ENCODE data around the gene LRBA. TPM values are rescaled to one million over a fixed set of nuclear protein-coding genes. Genes with fewer than 3 reads are reported as not detected.
A peak's percentile ranks its signal among the peaks of the same experiment; 100 is the strongest.

LRBA gene
- total and polyA plus RNA-seq, 2 of the 4 experiments (the other 2 are of a cell fraction), result 10.2 to 51.6 TPM

- H2BK20ac ChIP-seq (ENCODE audit: low read depth, low read length), result no peak overlapping the region
- no peak overlapping the region for H3K27ac ChIP-seq (ENCODE audit: insufficient read depth, low read length)
- H3K14ac ChIP-seq (replicated peaks; ENCODE audit: low read depth, low read length), result no peak overlapping the region
- no peaks in the 10 kb centered on the region for H3K9me1 ChIP-seq (ENCODE audit: insufficient read depth, low read length)
- peak overlapping the region; percentile 40 for H2AFZ ChIP-seq (replicated peaks; ENCODE audit: low read length, poor library complexity)
- in situ Hi-C loops (cut with MboI; ENCODE audit: low sequenced_read_pairs), result no loop called here
- ATAC-seq (ENCODE audit: low read depth) (peak; percentile 32; the same call in 1 of the 2 replicates), DNase-seq (no peak)
- no peak overlapping the region for H3K4ac ChIP-seq (ENCODE audit: low read depth, low read length)
- no peaks in the 10 kb centered on the region for H3K79me1 ChIP-seq (ENCODE audit: low read depth in 1 of 2, low read length in 2 of 2)
- H2BK15ac ChIP-seq (ENCODE audit: low read depth, low read length), result no peak overlapping the region
- no peaks in the 10 kb centered on the region for H3K4me1 ChIP-seq (ENCODE audit: control insufficient read depth, insufficient read depth, low read length)
- BruUV-seq (replicated peaks), result no TSS peak
- no peaks in the 10 kb centered on the region for H3K27me3 ChIP-seq (ENCODE audit: control insufficient read depth, insufficient read depth, low read length)
- no peaks in the 10 kb centered on the region for H3K36me3 ChIP-seq (ENCODE audit: control insufficient read depth, insufficient read depth, low read length)
- no peak overlapping the region for H3K4me2 ChIP-seq (ENCODE audit: low read depth, low read length)
- H3K18ac ChIP-seq (ENCODE audit: low read depth, low read length), result no peak overlapping the region
- no peaks in the 10 kb centered on the region for H4K20me1 ChIP-seq (ENCODE audit: insufficient read depth, low read length)
- H3K9ac ChIP-seq (ENCODE audit: low read depth, low read length), result no peak overlapping the region
- no peak overlapping the region for H2BK120ac ChIP-seq (ENCODE audit: low read depth, low read length)
- ChIA-PET CTCF (no interaction called here), POLR2A (ENCODE audit: unreplicated experiment) (no interaction called here)
- intact Hi-C loops (cut with micrococcal nuclease), result no loop called here
- dilution Hi-C loops (cut with HindIII; ENCODE audit: low sequenced_read_pairs, unreplicated experiment), result no loop called here
- no peak overlapping the region for H4K8ac ChIP-seq (ENCODE audit: low read depth in 2 of 2, low read length in 2 of 2)
- TF ChIP-seq RCOR1 (IDR thresholded peaks at IDR 0.05; ENCODE audit: insufficient replicate concordance, low read length) (no peak), FOS (IDR thresholded peaks at IDR 0.05; ENCODE audit: low read depth, low read length) (no peak), MAFK (IDR thresholded peaks at IDR 0.05; ENCODE audit: low read depth, low read length) (no peak), CEBPB (IDR thresholded peaks at IDR 0.05; ENCODE audit: low read depth, low read length) (no peak), CHD1 (IDR thresholded peaks at IDR 0.05; ENCODE audit: low read depth, low read length) (no peak), POLR2A (IDR thresholded peaks at IDR 0.05; ENCODE audit: low read depth, low read length) (no peak), RFX5 (IDR thresholded peaks at IDR 0.05; ENCODE audit: low read depth, low read length) (no peak), RAD21 (IDR thresholded peaks at IDR 0.05; ENCODE audit: low read length) (no peak), USF2 (IDR thresholded peaks at IDR 0.05; ENCODE audit: low read depth, low read length) (no peak), BHLHE40 (IDR thresholded peaks at IDR 0.05; ENCODE audit: low read depth, low read length) (no peak)
- H3K4me3 ChIP-seq (ENCODE audit: insufficient read depth, low read depth, low read length), result no peak overlapping the region
- H3K23ac ChIP-seq (ENCODE audit: low read depth, low read length), result no peak overlapping the region
- H2AK5ac ChIP-seq (ENCODE audit: low read depth, low read length), result no peak overlapping the region
- H3K9me3 ChIP-seq (ENCODE audit: control insufficient read depth, insufficient read depth, low read length), result no peaks in the 10 kb centered on the region
- H2BK5ac ChIP-seq (ENCODE audit: low read depth, low read length, poor library complexity, severe bottlenecking), result no peak overlapping the region
- H2AK9ac ChIP-seq (replicated peaks; ENCODE audit: low read depth, low read length, poor library complexity), result no peak overlapping the region
- no peak overlapping the region for H4K5ac ChIP-seq (ENCODE audit: low read depth, low read length)
- no peak overlapping the region for H3K56ac ChIP-seq (ENCODE audit: extremely low read depth, insufficient read depth, low read length)
- 100% methylated on average over 2 of the region's 5 CpGs; no CpG with 5 or more reads in 1 of the 2 experiments for WGBS, 2 experiments (ENCODE audit: extremely low coverage in 2 of 2, insufficient read length in 1 of 2)
- no peak overlapping the region for H4K91ac ChIP-seq (ENCODE audit: insufficient read depth, low read depth, low read length)
These were observed 423.7 kb downstream of the LRBA start for GRCh38 chr4:150591406-150591805.
